Measurements from ENCODE around the gene SCRN2. TPM values are rescaled to one million over a fixed set of nuclear protein-coding genes. Genes with fewer than 3 reads are reported as not detected.

SCRN2 gene
- total RNA-seq, 1 donor from 2014 or later, result 30.1 TPM

DNA sequence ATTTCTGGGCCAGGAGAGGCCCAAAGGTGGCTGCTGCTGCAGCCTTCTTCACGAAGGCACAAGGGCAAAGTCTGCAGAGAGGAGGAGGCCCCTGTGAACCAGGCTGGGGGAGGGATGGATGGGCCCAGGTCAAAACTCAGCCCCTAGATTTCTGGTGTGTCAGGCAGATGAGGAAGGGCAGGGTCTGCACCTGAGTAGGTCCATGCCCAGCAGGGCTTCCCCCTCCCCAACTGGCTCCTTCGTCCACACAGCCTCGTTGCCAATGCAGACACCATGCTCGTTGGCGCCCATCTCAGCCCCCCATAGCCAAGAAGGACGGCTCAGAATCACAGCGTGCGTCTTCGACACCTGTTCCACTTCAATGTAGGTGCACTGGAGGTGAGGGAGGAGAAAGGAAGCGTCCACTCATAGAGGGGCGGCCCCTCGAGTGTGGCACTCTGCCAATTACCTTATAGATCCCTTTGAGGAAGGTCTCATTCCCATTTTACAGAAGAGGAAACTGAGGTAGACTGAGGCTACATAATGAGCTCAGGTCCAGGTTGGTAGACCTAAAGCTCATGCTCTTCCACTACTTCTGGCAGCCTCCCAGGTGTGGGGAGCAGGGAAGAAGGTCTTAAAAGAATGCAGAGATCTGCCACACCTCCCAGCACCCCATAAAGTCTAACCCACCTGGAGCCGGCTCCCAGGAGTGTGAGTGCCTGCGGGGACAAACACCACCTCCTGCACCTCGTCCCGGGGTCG is 902 bp downstream of the SCRN2 start:
- H3K36me3 ChIP-seq (ENCODE audit: control insufficient read depth, insufficient read depth, low read length), result no peaks in the 10 kb centered on the region
- H3K4me3 ChIP-seq (ENCODE audit: low read depth, low read length), result peak overlapping the region; percentile 70
- DNase-seq (ENCODE audit: low read depth), result no peak
- TF ChIP-seq, protein P1, sequence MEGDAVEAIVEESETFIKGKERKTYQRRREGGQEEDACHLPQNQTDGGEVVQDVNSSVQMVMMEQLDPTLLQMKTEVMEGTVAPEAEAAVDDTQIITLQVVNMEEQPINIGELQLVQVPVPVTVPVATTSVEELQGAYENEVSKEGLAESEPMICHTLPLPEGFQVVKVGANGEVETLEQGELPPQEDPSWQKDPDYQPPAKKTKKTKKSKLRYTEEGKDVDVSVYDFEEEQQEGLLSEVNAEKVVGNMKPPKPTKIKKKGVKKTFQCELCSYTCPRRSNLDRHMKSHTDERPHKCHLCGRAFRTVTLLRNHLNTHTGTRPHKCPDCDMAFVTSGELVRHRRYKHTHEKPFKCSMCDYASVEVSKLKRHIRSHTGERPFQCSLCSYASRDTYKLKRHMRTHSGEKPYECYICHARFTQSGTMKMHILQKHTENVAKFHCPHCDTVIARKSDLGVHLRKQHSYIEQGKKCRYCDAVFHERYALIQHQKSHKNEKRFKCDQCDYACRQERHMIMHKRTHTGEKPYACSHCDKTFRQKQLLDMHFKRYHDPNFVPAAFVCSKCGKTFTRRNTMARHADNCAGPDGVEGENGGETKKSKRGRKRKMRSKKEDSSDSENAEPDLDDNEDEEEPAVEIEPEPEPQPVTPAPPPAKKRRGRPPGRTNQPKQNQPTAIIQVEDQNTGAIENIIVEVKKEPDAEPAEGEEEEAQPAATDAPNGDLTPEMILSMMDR (IDR thresholded peaks at IDR 0.05; ENCODE audit: insufficient read depth, low read length, poor library complexity, severe bottlenecking), result no peak
- H3K27me3 ChIP-seq (ENCODE audit: control insufficient read depth, insufficient read depth, low read length), result no peaks in the 10 kb centered on the region

DNA sequence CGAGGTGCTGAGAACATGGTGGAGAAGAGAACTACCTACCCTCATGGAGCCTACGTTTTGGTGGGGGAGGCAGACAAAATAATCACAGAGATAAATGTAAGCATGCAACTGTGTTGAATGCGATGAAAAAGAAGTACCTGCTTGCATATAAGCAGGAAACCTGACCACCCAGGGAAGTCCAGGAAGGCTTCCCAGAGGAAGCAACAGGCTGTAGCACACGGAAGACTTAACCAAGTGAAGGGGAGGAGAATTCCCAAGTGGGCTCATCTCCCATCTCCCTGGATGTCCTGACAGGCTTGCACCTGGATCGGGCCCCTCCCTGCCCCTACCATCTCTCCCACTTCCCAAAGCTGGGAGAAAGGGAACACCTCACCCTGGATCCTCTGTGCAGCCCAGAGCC is 2.0 kb downstream of the SCRN2 start:
- H3K4me3 ChIP-seq (ENCODE audit: low read depth, low read length), result no peak overlapping the region
- H3K27me3 ChIP-seq (ENCODE audit: control insufficient read depth, insufficient read depth, low read length), result no peaks in the 10 kb centered on the region
- TF ChIP-seq, protein P1 (IDR thresholded peaks at IDR 0.05; ENCODE audit: insufficient read depth, low read length, poor library complexity, severe bottlenecking), result no peak
- no peak for DNase-seq (ENCODE audit: low read depth)
- no peaks in the 10 kb centered on the region for H3K36me3 ChIP-seq (ENCODE audit: control insufficient read depth, insufficient read depth, low read length)

DNA sequence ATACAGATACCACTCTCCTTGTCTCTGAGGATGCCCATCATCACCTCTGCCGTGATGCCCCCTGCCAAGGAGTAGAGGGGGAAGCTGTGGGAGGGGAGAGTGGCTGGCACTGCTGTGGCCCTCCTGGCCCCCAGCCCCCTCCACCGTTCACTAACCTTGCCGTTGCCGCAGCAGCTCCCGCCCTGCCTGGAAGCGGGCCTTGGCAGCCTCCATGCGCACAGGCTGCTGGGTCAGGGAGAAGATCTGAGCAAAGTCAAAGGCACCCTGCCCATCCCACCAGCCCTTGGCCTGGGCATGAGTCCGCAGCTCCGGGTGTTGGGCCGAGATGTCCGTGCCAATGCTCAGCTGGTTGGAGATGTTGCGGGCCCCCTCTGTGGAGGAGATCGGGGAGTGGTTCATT is 2.4 kb downstream of the SCRN2 start:
- no peak for DNase-seq (ENCODE audit: low read depth)
- H3K36me3 ChIP-seq (ENCODE audit: control insufficient read depth, insufficient read depth, low read length), result no peaks in the 10 kb centered on the region

DNA sequence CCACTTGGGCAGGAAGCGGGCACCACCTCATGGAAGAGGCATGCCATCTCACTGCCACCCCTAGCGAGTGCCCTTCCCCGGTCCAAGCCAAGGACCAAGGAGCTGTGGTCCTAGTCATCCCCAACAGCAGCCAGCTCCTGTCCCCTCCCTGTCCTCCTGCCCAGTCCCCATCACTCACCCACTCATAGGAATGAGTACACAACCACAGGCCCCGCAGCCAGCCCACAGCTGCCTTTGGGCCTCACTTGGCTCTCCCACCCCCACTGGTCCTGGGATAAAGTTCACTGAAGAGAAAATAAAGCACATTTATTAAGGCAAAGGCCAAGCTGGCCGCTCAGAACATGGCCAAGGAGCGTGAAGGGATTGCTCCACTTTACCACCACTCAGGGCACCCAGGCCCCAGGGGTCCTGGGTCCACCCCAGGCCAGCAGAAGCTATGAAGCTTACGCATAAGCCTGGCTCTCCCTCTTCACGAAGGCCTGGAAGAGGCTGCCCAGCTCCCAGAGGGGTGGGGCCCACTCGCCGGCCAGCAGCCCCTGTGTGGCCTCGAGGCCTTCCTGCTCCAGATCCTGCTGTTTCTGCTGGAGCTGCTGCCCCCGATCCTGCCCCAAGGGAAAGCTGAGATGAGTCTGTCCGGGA is 3.6 kb downstream of the SCRN2 start:
- no peak for DNase-seq (ENCODE audit: low read depth)
- no peaks in the 10 kb centered on the region for H3K36me3 ChIP-seq (ENCODE audit: control insufficient read depth, insufficient read depth, low read length)
- TF ChIP-seq, protein P1 (IDR thresholded peaks at IDR 0.05; ENCODE audit: insufficient read depth, low read length, poor library complexity, severe bottlenecking), result no peak
- H3K4me3 ChIP-seq (ENCODE audit: low read depth, low read length), result no peak overlapping the region
- H3K27me3 ChIP-seq (ENCODE audit: control insufficient read depth, insufficient read depth, low read length), result no peaks in the 10 kb centered on the region

More for the DNA sequence above, 2.4 kb downstream of the SCRN2 start:
- TF ChIP-seq, protein P1 (IDR thresholded peaks at IDR 0.05; ENCODE audit: insufficient read depth, low read length, poor library complexity, severe bottlenecking), result no peak
- no peaks in the 10 kb centered on the region for H3K27me3 ChIP-seq (ENCODE audit: control insufficient read depth, insufficient read depth, low read length)
- no peak overlapping the region for H3K4me3 ChIP-seq (ENCODE audit: low read depth, low read length)

- Histone ChIP-seq H3K4me3 (ENCODE audit: low read depth, low read length) (no peak overlapping the region), H3K27me3 (ENCODE audit: control insufficient read depth, insufficient read depth, low read length) (no peaks in the 10 kb centered on the region), H3K36me3 (ENCODE audit: control insufficient read depth, insufficient read depth, low read length) (no peaks in the 10 kb centered on the region)
- no peak for DNase-seq (ENCODE audit: low read depth)
- TF ChIP-seq, protein P1 (IDR thresholded peaks at IDR 0.05; ENCODE audit: insufficient read depth, low read length, poor library complexity, severe bottlenecking), result no peak
Measured at GRCh38 chr17:47836601-47837000, 4.5 kb downstream of the SCRN2 start.

Measured in kidney epithelial cell (primary cell).